Measurements from ENCODE around the gene ATP1A2.
"Not testable (repeated sequence)": the region's sequence is repeated elsewhere in the genome, so short reads cannot be mapped to it uniquely, and the experiment has no call there.

ATP1A2 gene

DNA sequence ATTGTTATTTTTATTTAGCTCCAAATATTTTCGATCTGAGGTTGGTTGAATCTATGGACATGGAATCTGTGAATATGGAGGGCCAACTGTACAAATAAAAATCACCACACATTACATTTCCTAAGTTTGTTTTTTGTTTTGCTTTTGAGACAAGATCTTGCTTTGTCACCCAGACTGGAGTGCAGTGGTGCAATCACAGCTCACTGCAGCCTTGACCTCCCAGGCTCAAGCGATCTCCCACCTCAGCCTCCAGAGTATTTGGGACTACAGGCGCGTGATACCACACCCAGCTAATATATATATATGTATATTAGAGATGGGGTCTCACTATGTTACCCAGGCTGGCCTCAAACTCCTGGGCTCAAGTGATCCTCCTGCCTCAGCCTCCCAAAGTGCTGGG is 10.8 kb downstream of the ATP1A2 start:
- DNase-seq, result not testable (repeated sequence)

- DNase-seq, result no peak
Observed at GRCh38 chr1:160127381-160127780, 11.8 kb downstream of the ATP1A2 start.

- no peak for DNase-seq
Observed at GRCh38 chr1:160127865-160128523, 12.4 kb downstream of the ATP1A2 start.

- no peak for DNase-seq
Observed at GRCh38 chr1:160128636-160129035, 13.1 kb downstream of the ATP1A2 start.

- DNase-seq, result no peak
Observed at GRCh38 chr1:160129046-160129445, 13.5 kb downstream of the ATP1A2 start.

- DNase-seq, result no peak
Observed at GRCh38 chr1:160129558-160129957, 14.0 kb downstream of the ATP1A2 start.

- DNase-seq, result no peak
Observed at GRCh38 chr1:160129966-160130365, 14.4 kb downstream of the ATP1A2 start.

- DNase-seq, result no peak
Observed at GRCh38 chr1:160130486-160130885, 14.9 kb downstream of the ATP1A2 start.

- no peak for DNase-seq
Observed at GRCh38 chr1:160130939-160131338, 15.4 kb downstream of the ATP1A2 start.

DNA sequence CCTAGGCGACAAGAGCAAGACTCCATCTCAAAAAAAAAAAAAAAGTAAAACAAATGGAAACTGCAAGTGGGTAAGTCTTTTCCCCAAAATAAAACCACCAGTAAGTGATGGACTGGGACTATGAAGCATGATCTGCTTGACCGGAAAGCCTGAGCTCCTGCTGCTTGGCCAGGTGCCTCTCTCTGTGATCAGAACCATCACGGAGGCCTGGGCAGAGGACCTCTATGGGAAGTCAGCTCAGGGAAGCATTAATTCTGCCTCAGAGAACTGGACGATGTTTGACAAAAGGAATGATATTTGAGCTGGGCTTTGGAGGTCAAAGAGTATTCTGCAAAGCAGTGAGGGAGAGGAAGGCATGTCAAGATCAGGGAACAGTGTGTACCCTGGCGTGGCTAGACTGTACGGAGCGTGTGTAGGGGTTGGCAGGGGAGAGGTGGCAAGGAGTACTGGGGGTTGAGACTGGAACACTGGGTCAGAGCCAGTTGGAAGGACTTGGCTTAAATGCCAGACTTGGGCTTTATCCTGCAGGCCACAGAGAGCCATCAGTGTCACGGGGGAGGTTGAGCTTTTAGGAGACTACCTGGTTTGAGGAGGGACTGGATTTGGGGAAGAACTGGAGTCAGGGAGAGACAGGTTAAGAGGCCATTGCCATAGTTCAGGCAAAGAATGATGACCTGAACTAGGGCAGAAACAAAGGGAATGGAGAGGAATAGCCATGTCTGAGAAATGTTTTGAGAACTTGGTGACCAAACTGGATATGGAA is 16.4 kb downstream of the ATP1A2 start:
- DNase-seq, result peak in 1 of 2 experiments; percentile 38

GRCh38 chr1:160133990-160134770 is 18.6 kb downstream of the ATP1A2 start:
- DNase-seq, result no peak

GRCh38 chr1:160134791-160135572 is 19.4 kb downstream of the ATP1A2 start:
- no peak for DNase-seq

GRCh38 chr1:160136121-160136925 is 20.8 kb downstream of the ATP1A2 start:
- DNase-seq, result no peak

GRCh38 chr1:160136926-160137200 is 21.3 kb downstream of the ATP1A2 start:
- DNase-seq, result no peak

GRCh38 chr1:160137216-160137862 is 21.8 kb downstream of the ATP1A2 start:
- peak in 1 of 2 experiments; percentile 43 for DNase-seq

GRCh38 chr1:160139840-160140239 is 24.3 kb downstream of the ATP1A2 start:
- no peak for DNase-seq

GRCh38 chr1:160143695-160144094 is 28.1 kb downstream of the ATP1A2 start:
- no peak for DNase-seq

GRCh38 chr1:160144921-160145320 is 29.4 kb downstream of the ATP1A2 start:
- DNase-seq, result no peak

- DNase-seq, result no peak
Observed at GRCh38 chr1:160146107-160146506, 30.5 kb downstream of the ATP1A2 start.

DNA sequence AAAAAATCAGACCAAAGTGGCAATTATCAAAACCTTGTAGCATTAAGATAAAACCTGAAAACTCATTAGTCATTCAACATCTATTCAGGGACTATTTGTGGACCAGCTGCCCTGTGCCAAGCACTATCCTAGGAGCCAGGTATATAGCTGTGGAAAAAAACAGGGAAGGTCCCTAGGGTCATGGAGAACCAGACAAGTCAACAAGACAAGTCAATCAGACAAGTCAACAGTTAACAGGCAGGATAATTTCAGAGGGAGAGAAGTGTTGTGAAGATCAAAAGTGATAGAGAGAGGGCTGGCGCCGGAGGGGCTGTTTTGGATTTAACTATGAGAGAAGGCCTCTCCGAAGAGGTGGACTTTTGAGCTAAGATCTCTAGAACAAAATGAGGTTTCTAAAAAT is 32.6 kb downstream of the ATP1A2 start:
- no peak for DNase-seq

- no peak for DNase-seq
Observed at GRCh38 chr1:160149233-160149632, 33.7 kb downstream of the ATP1A2 start.

DNA sequence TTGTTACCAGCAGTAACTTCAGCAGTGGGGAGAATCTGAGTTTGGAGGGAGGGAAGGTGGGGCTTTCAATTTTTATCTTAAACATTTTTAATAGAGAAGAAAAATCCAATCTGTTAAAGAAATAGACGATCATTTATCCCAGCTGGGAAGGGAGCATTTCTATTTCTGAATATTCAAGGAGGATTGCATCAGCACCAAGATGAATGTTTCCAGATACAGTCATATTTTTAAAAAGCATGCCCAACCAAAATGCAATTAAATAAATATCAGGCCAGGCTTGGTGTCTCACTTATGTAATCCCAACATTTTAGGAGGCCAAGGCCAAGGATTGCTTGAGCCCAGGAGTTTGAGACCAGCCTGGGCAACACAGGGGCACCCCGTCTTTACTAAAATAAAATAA is 34.2 kb downstream of the ATP1A2 start:
- no peak for DNase-seq

All from cerebellar nuclear complex (tissue), 1 donor.